ENCODE results near the gene OMA1.

The OMA1 gene

GRCh38 chr1:58432851-58433668 is 113.5 kb downstream of the OMA1 start:
- peak; percentile 45 for TF ChIP-seq CTCF (conservative IDR thresholded peaks at IDR 0.05; ENCODE audit: low read length)
- DNase-seq (ENCODE audit: low read depth) = peak; percentile 88

GRCh38 chr1:58431901-58432620 is 114.5 kb downstream of the OMA1 start:
- TF ChIP-seq CTCF (conservative IDR thresholded peaks at IDR 0.05; ENCODE audit: low read length) = no peak
- DNase-seq (ENCODE audit: low read depth) = no peak
- no peak overlapping the region for H3K4me3 ChIP-seq (ENCODE audit: low read length)

More at GRCh38 chr1:58432851-58433668, 113.5 kb downstream of the OMA1 start:
- H3K4me3 ChIP-seq (ENCODE audit: low read length) = no peak overlapping the region
